Raji (cell line): ENCODE measurements around the gene LZTFL1.

Experiments
- POLR2A ChIP-seq: IDR thresholded peaks from 2 replicates; pipeline ENCODE4 v1.6.1; 2011; ENCODE audit warnings: low read depth, low read length, control low read depth; ENCODE audit not compliant: insufficient read depth

LZTFL1 gene

GRCh38 chr3:45783667-45784066, 58.3 kb downstream of the LZTFL1 start:
- TF ChIP-seq POLR2A: no peak

GRCh38 chr3:45782381-45782780, 59.5 kb downstream of the LZTFL1 start:
- no peak for TF ChIP-seq POLR2A

- no peak for TF ChIP-seq POLR2A
Measured at GRCh38 chr3:45781841-45782240, 60.1 kb downstream of the LZTFL1 start.

- no peak for TF ChIP-seq POLR2A
Measured at GRCh38 chr3:45781271-45781670, 60.6 kb downstream of the LZTFL1 start.

- no peak for TF ChIP-seq POLR2A
Measured at GRCh38 chr3:45779746-45780735, 61.9 kb downstream of the LZTFL1 start.

GRCh38 chr3:45778761-45779201, 63.1 kb downstream of the LZTFL1 start:
- no peak for TF ChIP-seq POLR2A

GRCh38 chr3:45777746-45778386, 64.1 kb downstream of the LZTFL1 start:
- no peak for TF ChIP-seq POLR2A

GRCh38 chr3:45777111-45777745, 64.7 kb downstream of the LZTFL1 start:
- no peak for TF ChIP-seq POLR2A

GRCh38 chr3:45776611-45777010, 65.3 kb downstream of the LZTFL1 start:
- TF ChIP-seq POLR2A: no peak

- TF ChIP-seq POLR2A: no peak
Measured at GRCh38 chr3:45776301-45776595, 65.7 kb downstream of the LZTFL1 start.

GRCh38 chr3:45775571-45776300, 66.2 kb downstream of the LZTFL1 start:
- no peak for TF ChIP-seq POLR2A

- no peak for TF ChIP-seq POLR2A
Measured at GRCh38 chr3:45774581-45775521, 67.1 kb downstream of the LZTFL1 start.

- no peak for TF ChIP-seq POLR2A
Measured at GRCh38 chr3:45773714-45774449, 68.0 kb downstream of the LZTFL1 start.
